OCI-LY3 (cell line): ENCODE measurements around the gene OMG.

ENCODE experiments used
- H2AFZ ChIP-seq: fragments of 200-600, 300-600 bp; shearing (Covaris generic); 2 replicates; pipeline ENCODE4 v1.6.0; 2014; ENCODE audit warnings: antibody characterized with exemption, low read depth, low read length
- H3K27ac ChIP-seq: fragments of 200-600, 300-600 bp; sonication (generic); 2 replicates; pipeline ENCODE4 v1.5.1; 2014; ENCODE audit warnings: mild to moderate bottlenecking, low read length, moderate library complexity, mixed read lengths
- H3K27me3 ChIP-seq: fragments of 200-600, 300-600 bp; sonication (generic); 2 replicates; pipeline ENCODE4 v1.6.1; 2014; ENCODE audit warnings: low read depth, low read length, mixed read lengths
- H3K36me3 ChIP-seq: fragments of 200-600, 300-600 bp; sonication (generic); replicated peaks from 2 replicates; pipeline ENCODE3; 2014; ENCODE audit warnings: low read depth, low read length, mixed read lengths
- H3K4me1 ChIP-seq: fragments of 300-600, 200-600 bp; sonication (generic); 2 replicates; pipeline ENCODE4 v1.6.1; 2014; ENCODE audit warnings: low read length, mixed read lengths
- H3K4me2 ChIP-seq: fragments of 200-600, 300-600 bp; sonication (generic); 2 replicates; pipeline ENCODE4 v1.6.1; 2014; ENCODE audit warnings: low read length, mixed read lengths
- H3K4me3 ChIP-seq: fragments of 300-600, 200-600 bp; sonication (generic); 2 replicates; pipeline ENCODE4 v1.5.1; 2014; ENCODE audit warnings: antibody characterized with exemption, mild to moderate bottlenecking, low read length, moderate library complexity
- H3K79me2 ChIP-seq: fragments of 300-600, 200-600 bp; shearing (Covaris generic); 2 replicates; pipeline ENCODE4 v1.6.1; 2014; ENCODE audit warnings: mild to moderate bottlenecking, low read length, mixed read lengths
- H3K9ac ChIP-seq: fragments of 300-600, 200-600 bp; shearing (Covaris generic); 2 replicates; pipeline ENCODE4 v1.6.0; 2014; ENCODE audit warnings: mild to moderate bottlenecking, low read length, moderate library complexity
- H3K9me3 ChIP-seq: fragments of 200-600, 300-600 bp; shearing (Covaris generic); 2 replicates; pipeline ENCODE4 v1.6.1; 2014; ENCODE audit warnings: low read length, mixed read lengths; ENCODE audit not compliant: insufficient read depth
- H4K20me1 ChIP-seq: fragments of 200-600, 300-600 bp; sonication (generic); 2 replicates; pipeline ENCODE4 v1.6.1; 2016; ENCODE audit warnings: low read length, mixed read lengths; ENCODE audit not compliant: insufficient read depth
- CTCF ChIP-seq: fragments of 200-600, 300-600 bp; sonication (generic); IDR thresholded peaks from 2 replicates; pipeline ENCODE4 v1.5.1; 2014; ENCODE audit warnings: antibody characterized with exemption, low read length, low read depth
- EZH2phosphoT487 ChIP-seq: fragments of 200-600 bp; shearing (Covaris generic); IDR thresholded peaks from 2 replicates; pipeline ENCODE4 v1.6.1; 2018; ENCODE audit warnings: antibody characterized with exemption, mixed run types, low read depth

The OMG gene

GRCh38 chr17:31254654-31255053 is 42.4 kb downstream of the OMG start:
- Histone ChIP-seq H3K9me3 (no peaks in the 10 kb centered on the region), H3K4me1 (peaks cover 14% of the 10 kb centered on the region), H3K36me3 (peaks cover under 1% of the 10 kb centered on the region), H3K4me2 (no peak overlapping the region), H2AFZ (no peak overlapping the region), H3K79me2 (no peaks in the 10 kb centered on the region), H3K9ac (no peak overlapping the region), H4K20me1 (no peaks in the 10 kb centered on the region), H3K27me3 (no peaks in the 10 kb centered on the region), H3K27ac (no peak overlapping the region), H3K4me3 (no peak overlapping the region)
- no peak for TF ChIP-seq EZH2phosphoT487
- TF ChIP-seq CTCF, result no peak

GRCh38 chr17:31252741-31253140 is 44.3 kb downstream of the OMG start:
- no peak overlapping the region for H2AFZ ChIP-seq
- no peaks in the 10 kb centered on the region for H4K20me1 ChIP-seq

GRCh38 chr17:31251970-31252328 is 45.1 kb downstream of the OMG start:
- no peak overlapping the region for H3K4me2 ChIP-seq
- H3K9me3 ChIP-seq, result no peaks in the 10 kb centered on the region
- TF ChIP-seq CTCF, result no peak
- no peak for TF ChIP-seq EZH2phosphoT487
- no peaks in the 10 kb centered on the region for H3K27me3 ChIP-seq
- no peak overlapping the region for H2AFZ ChIP-seq
- H3K9ac ChIP-seq, result no peak overlapping the region
- H4K20me1 ChIP-seq, result no peaks in the 10 kb centered on the region
- no peak overlapping the region for H3K27ac ChIP-seq
- H3K79me2 ChIP-seq, result no peaks in the 10 kb centered on the region
- H3K36me3 ChIP-seq, result peaks cover 3% of the 10 kb centered on the region
- H3K4me3 ChIP-seq, result no peak overlapping the region
- H3K4me1 ChIP-seq, result peaks cover 14% of the 10 kb centered on the region

More at GRCh38 chr17:31252741-31253140, 44.3 kb downstream of the OMG start:
- Histone ChIP-seq H3K9me3 (no peaks in the 10 kb centered on the region), H3K27ac (no peak overlapping the region), H3K4me1 (peaks cover 14% of the 10 kb centered on the region), H3K9ac (no peak overlapping the region), H3K36me3 (peaks cover 3% of the 10 kb centered on the region), H3K4me3 (no peak overlapping the region), H3K27me3 (no peaks in the 10 kb centered on the region), H3K79me2 (no peaks in the 10 kb centered on the region), H3K4me2 (no peak overlapping the region)
- TF ChIP-seq EZH2phosphoT487 (no peak), CTCF (no peak)

- no peaks in the 10 kb centered on the region for H3K27me3 ChIP-seq
- no peak for TF ChIP-seq CTCF
- TF ChIP-seq EZH2phosphoT487, result no peak
- H3K79me2 ChIP-seq, result no peaks in the 10 kb centered on the region
- H3K9me3 ChIP-seq, result no peaks in the 10 kb centered on the region
- H3K4me1 ChIP-seq, result peaks cover 9% of the 10 kb centered on the region
- no peak overlapping the region for H2AFZ ChIP-seq
- no peak overlapping the region for H3K27ac ChIP-seq
- no peak overlapping the region for H3K4me2 ChIP-seq
- no peak overlapping the region for H3K4me3 ChIP-seq
- H3K9ac ChIP-seq, result no peak overlapping the region
- no peaks in the 10 kb centered on the region for H4K20me1 ChIP-seq
- peaks cover 3% of the 10 kb centered on the region for H3K36me3 ChIP-seq
Observed at GRCh38 chr17:31251105-31251969, 45.7 kb downstream of the OMG start.
